ENCODE data around the gene FABP7.

- TF ChIP-seq EP300 (IDR thresholded peaks at IDR 0.05): no peak
- peak in 2 of 7 experiments; percentile 15 to 34 for TF ChIP-seq CTCF (IDR thresholded peaks at IDR 0.05)
These were observed 8.5 kb upstream of the FABP7 start for GRCh38 chr6:122770835-122771601.

Data from stomach (tissue), 4 donors.